ENCODE results near the gene PIK3IP1.
"Not testable (repeated sequence)": the region's sequence is repeated elsewhere in the genome, so short reads cannot be mapped to it uniquely, and the experiment has no call there.

Gene PIK3IP1

GRCh38 chr22:31248965-31249958 lies 43.0 kb downstream of the PIK3IP1 start:
- DNase-seq = no peak

- no peak for DNase-seq
Measured at GRCh38 chr22:31248138-31248745, 44.0 kb downstream of the PIK3IP1 start.

GRCh38 chr22:31247726-31248125 lies 44.6 kb downstream of the PIK3IP1 start:
- no peak for DNase-seq

- no peak for DNase-seq
Measured at GRCh38 chr22:31246687-31247086, 45.6 kb downstream of the PIK3IP1 start.

DNA sequence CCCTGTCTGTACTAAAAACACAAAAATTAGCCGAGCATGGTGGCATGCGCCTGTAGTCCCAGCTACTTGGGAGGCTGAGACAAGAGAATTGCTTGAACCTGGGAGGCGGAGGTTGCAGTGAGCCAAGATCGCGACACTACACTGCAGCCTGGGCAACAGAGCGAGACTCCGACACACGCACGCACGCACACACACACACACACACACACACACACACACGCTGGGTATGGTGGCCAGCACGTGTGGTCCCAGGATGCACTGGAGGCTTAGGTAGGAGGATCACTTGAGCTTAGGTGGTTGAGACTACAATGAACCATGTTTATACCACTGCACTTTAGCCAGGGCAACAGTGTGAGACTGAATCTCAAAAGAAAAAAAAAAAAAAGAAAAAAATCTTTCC lies 46.3 kb downstream of the PIK3IP1 start:
- not testable (repeated sequence) for DNase-seq

DNA sequence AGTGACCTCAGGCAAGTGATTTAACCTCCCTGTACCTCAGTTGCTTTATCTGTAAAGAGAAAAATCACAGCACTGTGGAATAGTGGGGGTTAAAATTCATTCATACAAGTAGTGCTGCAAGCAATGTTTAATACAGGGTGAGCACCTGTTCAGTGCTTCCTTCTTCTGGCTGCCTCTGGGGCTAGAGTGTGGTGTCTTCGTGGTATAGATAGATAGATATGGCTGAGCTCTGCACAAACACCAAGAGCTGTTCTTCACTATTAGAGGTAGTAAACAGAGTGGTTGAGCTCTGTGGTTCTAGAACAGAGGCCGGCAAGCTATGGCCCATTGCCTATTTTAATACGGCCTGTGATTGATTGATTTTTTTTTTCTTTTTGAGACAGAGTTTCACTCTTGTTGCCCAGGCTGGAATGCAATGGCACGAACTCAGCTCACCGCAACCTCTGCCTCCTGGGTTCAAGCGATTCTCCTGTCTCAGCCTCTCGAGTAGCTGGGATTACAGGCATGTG lies 47.3 kb downstream of the PIK3IP1 start:
- DNase-seq = no peak

- no peak for DNase-seq
Measured at GRCh38 chr22:31244046-31244942, 48.0 kb downstream of the PIK3IP1 start.

DNA sequence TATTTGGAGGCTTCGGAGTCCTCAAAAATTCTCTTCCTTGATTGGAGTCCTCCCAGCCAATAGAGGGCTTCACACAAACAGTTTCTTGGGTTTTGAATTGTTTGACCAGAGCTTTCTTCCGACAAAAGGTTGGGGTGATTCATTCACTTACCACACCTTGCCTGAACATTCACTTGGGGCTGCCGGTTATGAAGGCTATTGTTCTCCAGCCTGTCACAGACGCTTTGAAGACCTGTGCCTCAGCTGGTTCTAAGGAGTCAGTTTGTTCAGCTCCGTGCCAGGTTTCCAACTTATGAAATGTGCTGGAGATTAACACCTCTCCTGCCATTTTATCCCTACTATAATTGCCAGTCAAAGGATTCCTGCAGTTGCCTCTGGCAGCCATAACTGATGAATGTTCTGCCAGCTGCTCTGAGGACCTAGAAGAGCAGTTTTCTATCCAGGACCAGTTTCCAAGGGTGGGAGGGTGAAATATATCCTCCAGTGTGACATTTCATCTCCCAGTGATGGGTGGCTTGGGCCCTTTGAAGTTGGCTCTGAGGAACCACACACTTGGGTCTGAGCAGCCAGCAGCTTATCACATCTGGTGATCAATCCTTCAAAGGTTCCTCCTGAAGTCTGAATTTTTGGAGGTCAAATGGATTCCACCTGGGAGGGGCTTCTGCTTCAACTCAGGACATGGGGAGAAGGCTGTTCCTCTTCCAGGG lies 48.8 kb downstream of the PIK3IP1 start:
- no peak for DNase-seq

DNA sequence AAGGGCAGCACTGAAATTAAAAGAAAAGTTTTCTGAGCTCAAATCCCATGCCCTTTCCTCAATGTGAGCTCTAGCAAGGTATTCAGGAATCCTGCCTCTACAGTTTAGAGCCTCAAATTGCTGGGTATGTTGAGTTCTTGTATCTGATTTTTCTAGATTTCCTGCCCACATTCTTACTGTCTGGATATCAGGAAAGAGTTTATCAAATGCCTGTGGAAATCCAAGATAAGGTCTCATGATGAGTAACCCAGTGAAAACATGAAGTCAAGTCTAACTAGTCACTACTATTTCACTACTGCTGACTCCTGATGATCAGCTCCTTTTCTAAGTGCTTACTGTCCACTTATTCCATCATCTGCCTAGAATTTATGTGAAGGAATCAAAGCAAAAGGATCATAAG lies 50.4 kb downstream of the PIK3IP1 start:
- no peak for DNase-seq

- DNase-seq = no peak
Measured at GRCh38 chr22:31241200-31241599, 51.1 kb downstream of the PIK3IP1 start.

DNA sequence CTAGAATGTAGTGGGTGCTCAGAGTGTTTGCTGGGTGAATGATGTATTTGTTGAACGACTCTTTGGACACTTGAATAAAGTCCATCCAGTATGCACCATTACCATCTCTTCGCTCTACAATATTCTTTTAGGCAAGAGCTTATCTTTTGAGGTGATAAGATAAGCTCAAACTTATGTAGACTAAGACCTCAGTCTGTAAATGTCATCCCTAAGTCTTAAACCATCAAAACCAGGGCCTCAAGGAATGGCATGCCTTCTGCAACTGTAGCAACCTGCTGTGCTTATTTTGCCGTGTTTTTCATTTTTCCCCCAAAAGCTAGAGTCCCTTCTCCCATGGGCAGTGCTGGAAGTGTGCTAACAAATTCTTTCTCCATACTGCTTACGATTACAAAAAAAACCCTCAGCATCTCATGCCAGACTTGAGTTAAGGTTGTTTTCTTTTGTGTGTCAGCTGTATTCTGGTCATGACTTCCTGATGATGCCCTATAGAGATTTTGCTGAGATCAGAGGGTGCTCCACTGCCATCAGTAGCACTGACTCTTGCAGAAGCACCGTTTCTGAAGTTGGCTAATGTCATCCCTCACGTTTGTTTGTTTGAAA lies 52.4 kb downstream of the PIK3IP1 start:
- no peak for DNase-seq

- DNase-seq = no peak
Measured at GRCh38 chr22:31238057-31238456, 54.2 kb downstream of the PIK3IP1 start.

DNA sequence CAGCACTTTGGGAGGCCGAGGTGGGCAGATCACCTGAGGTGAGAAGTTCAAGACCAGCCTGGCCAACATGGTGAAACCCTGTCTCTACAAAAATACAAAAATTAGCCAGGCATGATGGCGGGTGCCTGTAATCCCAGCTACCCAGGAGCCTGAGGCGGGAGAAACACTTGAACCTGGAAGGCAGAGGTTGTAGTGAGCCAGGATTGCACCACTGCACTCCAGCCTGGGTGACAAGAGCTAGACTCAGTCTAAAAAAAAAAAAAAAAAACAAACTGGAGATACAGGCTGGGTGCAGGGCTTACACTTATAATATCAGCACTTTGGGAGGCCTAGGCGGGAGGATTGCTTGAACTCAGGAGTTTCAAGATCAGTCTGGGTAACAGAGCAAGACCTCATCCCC lies 56.2 kb downstream of the PIK3IP1 start:
- not testable (repeated sequence) for DNase-seq

GRCh38 chr22:31235081-31235480 lies 57.2 kb downstream of the PIK3IP1 start:
- DNase-seq = no peak

GRCh38 chr22:31233001-31233400 lies 59.3 kb downstream of the PIK3IP1 start:
- no peak for DNase-seq

All from NCI-H1436 treated with DMSO at 0.1 percent for 48 hours (cell line).